ENCODE results near the gene ACTN1.

GRCh38 chr14:69027242-69027913 is 48.3 kb upstream of the ACTN1 start:
- TF ChIP-seq CTCF (IDR thresholded peaks at IDR 0.05) (no peak), POLR2A (IDR thresholded peaks at IDR 0.05) (no peak)
